Loucy (cell line): ENCODE results near the gene SMC4.

ENCODE experiments used
- H2AFZ ChIP-seq: fragments of 200-600 bp; sonication (generic); 2 replicates; pipeline ENCODE4 v1.6.0; 2016; ENCODE audit warnings: antibody characterized with exemption, mild to moderate bottlenecking, low read length, moderate library complexity
- H3F3A ChIP-seq: fragments of 200-600 bp; 2 replicates; pipeline ENCODE4 v1.6.0; 2016; ENCODE audit warnings: antibody characterized with exemption, low read depth, mild to moderate bottlenecking
- H3K27me3 ChIP-seq: fragments of 200-600 bp; sonication (generic); 2 replicates; pipeline ENCODE4 v1.6.1; 2014; ENCODE audit warnings: low read length, mild to moderate bottlenecking; ENCODE audit not compliant: insufficient read depth, poor library complexity, severe bottlenecking
- H3K36me3 ChIP-seq: fragments of 200-600 bp; sonication (generic); 2 replicates; pipeline ENCODE4 v1.6.1; 2016; ENCODE audit warnings: low read length; ENCODE audit not compliant: insufficient read depth
- H3K4me1 ChIP-seq: fragments of 200-600 bp; sonication (generic); 2 replicates; pipeline ENCODE4 v1.5.1; 2014; ENCODE audit warnings: low read length, mild to moderate bottlenecking; ENCODE audit not compliant: insufficient read depth, poor library complexity, severe bottlenecking
- H3K4me2 ChIP-seq: fragments of 200-600 bp; sonication (generic); 2 replicates; pipeline ENCODE4 v1.6.0; 2014; ENCODE audit warnings: antibody characterized with exemption, low read length, low read depth, mild to moderate bottlenecking; ENCODE audit not compliant: poor library complexity, severe bottlenecking
- H3K4me3 ChIP-seq: fragments of 200-600 bp; sonication (generic); 2 replicates; pipeline ENCODE4 v1.5.1; 2014; ENCODE audit warnings: low read length, mild to moderate bottlenecking, mixed read lengths; ENCODE audit not compliant: poor library complexity, severe bottlenecking
- H3K79me2 ChIP-seq: fragments of 200-600 bp; sonication (generic); 2 replicates; pipeline ENCODE4 v1.6.1; 2014; ENCODE audit warnings: low read length; ENCODE audit not compliant: insufficient read depth
- H3K9ac ChIP-seq: fragments of 200-600 bp; sonication (generic); 2 replicates; pipeline ENCODE4 v1.6.0; 2014; ENCODE audit warnings: mild to moderate bottlenecking, low read depth, low read length, moderate library complexity; ENCODE audit not compliant: poor library complexity, severe bottlenecking
- H3K9me2 ChIP-seq: fragments of 200-600 bp; sonication (generic); replicated peaks from 2 replicates; pipeline ENCODE4 v1.6.1; 2016; ENCODE audit warnings: low read depth, low read length, mixed read lengths
- H3K9me3 ChIP-seq: fragments of 200-600 bp; sonication (generic); 2 replicates; pipeline ENCODE4 v1.6.1; 2014; ENCODE audit warnings: mild to moderate bottlenecking, antibody characterized with exemption, low read length, low read depth; ENCODE audit not compliant: insufficient read depth
- H4K20me1 ChIP-seq: fragments of 200-600 bp; sonication (generic); 2 replicates; pipeline ENCODE4 v1.6.0; 2014; ENCODE audit warnings: antibody characterized with exemption, low read length, mild to moderate bottlenecking; ENCODE audit not compliant: insufficient read depth, poor library complexity, severe bottlenecking
- CTCF ChIP-seq: fragments of 200-600 bp; sonication (generic); conservative IDR thresholded peaks from 2 replicates; pipeline ENCODE4 v1.5.1; 2014; ENCODE audit warnings: mild to moderate bottlenecking, antibody characterized with exemption, low read length
- EZH2phosphoT487 ChIP-seq: fragments of 200-600 bp; IDR thresholded peaks from 2 replicates; pipeline ENCODE4 v1.6.1; 2018; ENCODE audit warnings: antibody characterized with exemption, mild to moderate bottlenecking, moderate library complexity, borderline replicate concordance

SMC4 gene

GRCh38 chr3:160437083-160437455 is 37.6 kb downstream of the SMC4 start:
- H4K20me1 ChIP-seq: no peaks in the 10 kb centered on the region
- H3K4me3 ChIP-seq: no peak overlapping the region
- H3K79me2 ChIP-seq: no peaks in the 10 kb centered on the region
- no peak overlapping the region for H3K4me2 ChIP-seq
- H3K9me2 ChIP-seq: no peaks in the 10 kb centered on the region
- H3K9me3 ChIP-seq: no peaks in the 10 kb centered on the region
- H3K4me1 ChIP-seq: peaks cover 3% of the 10 kb centered on the region
- H3K9ac ChIP-seq: no peak overlapping the region
- no peak overlapping the region for H2AFZ ChIP-seq
- peaks cover 39% of the 10 kb centered on the region; the same call in 1 of the 2 replicates for H3K36me3 ChIP-seq
- TF ChIP-seq EZH2phosphoT487: no peak
- TF ChIP-seq CTCF: no peak
- H3K27me3 ChIP-seq: no peaks in the 10 kb centered on the region
- H3F3A ChIP-seq: no peaks in the 10 kb centered on the region

- Histone ChIP-seq H3K27me3 (no peaks in the 10 kb centered on the region), H4K20me1 (no peaks in the 10 kb centered on the region), H3K4me1 (peaks cover 3% of the 10 kb centered on the region), H3K9me3 (no peaks in the 10 kb centered on the region), H3K9ac (no peak overlapping the region), H3K79me2 (no peaks in the 10 kb centered on the region), H3K9me2 (no peaks in the 10 kb centered on the region), H2AFZ (no peak overlapping the region), H3K36me3 (peaks cover 4% of the 10 kb centered on the region; the same call in 1 of the 2 replicates), H3K4me3 (no peak overlapping the region), H3F3A (no peaks in the 10 kb centered on the region), H3K4me2 (no peak overlapping the region)
- TF ChIP-seq EZH2phosphoT487: no peak
- no peak for TF ChIP-seq CTCF
Measured at GRCh38 chr3:160440687-160441086, 41.2 kb downstream of the SMC4 start.

- Histone ChIP-seq H3K79me2 (no peaks in the 10 kb centered on the region), H3K9me2 (no peaks in the 10 kb centered on the region), H3K9me3 (no peaks in the 10 kb centered on the region), H3K36me3 (no peaks in the 10 kb centered on the region), H4K20me1 (no peaks in the 10 kb centered on the region), H3K9ac (no peak overlapping the region), H3K27me3 (no peaks in the 10 kb centered on the region), H3K4me2 (no peak overlapping the region), H3K4me1 (peaks cover 3% of the 10 kb centered on the region), H3K4me3 (no peak overlapping the region), H3F3A (no peaks in the 10 kb centered on the region), H2AFZ (no peak overlapping the region)
- TF ChIP-seq EZH2phosphoT487: no peak
- no peak for TF ChIP-seq CTCF
Measured at GRCh38 chr3:160444411-160444810, 45.0 kb downstream of the SMC4 start.
